ENCODE results near the gene PRODH2. TPM values are rescaled to one million over a fixed set of nuclear protein-coding genes. Genes with fewer than 3 reads are reported as not detected.

The PRODH2 gene
- total and polyA plus RNA-seq, 2 of the 13 experiments (the other 11 are each of a cell fraction or from before 2014, with no cell fraction given), result 86.7 to 118 TPM

GRCh38 chr19:35780058-35780457 is 32.6 kb downstream of the PRODH2 start:
- WGBS (ENCODE audit: low lambda C conversion rate), result 96% methylated on average over 13 of the region's 16 CpGs
- Histone ChIP-seq H3K4me2 (ENCODE audit: low read depth, low read length) (no peak overlapping the region), H3K9me3 (ENCODE audit: low read length) (no peaks in the 10 kb centered on the region), H4K20me1 (ENCODE audit: insufficient read depth, low read length) (no peaks in the 10 kb centered on the region), H3K4me1 (ENCODE audit: insufficient read depth, low read length) (peaks cover 38% of the 10 kb centered on the region), H3K79me2 (ENCODE audit: insufficient read depth, low read length) (no peaks in the 10 kb centered on the region), H3K27me3 (ENCODE audit: control insufficient read depth in 1 of 2, insufficient read depth in 2 of 2, low read length in 2 of 2) (no peaks in the 10 kb centered on the region), H3K4me3 (replicated peaks in 1 of 3; ENCODE audit: insufficient read depth in 1 of 3, low read depth in 2 of 3, low read length in 3 of 3) (no peak overlapping the region), H3K36me3 (replicated peaks in 1 of 2; ENCODE audit: control insufficient read depth in 1 of 2, insufficient read depth in 2 of 2, low read length in 2 of 2) (peaks cover 0 to 2% of the 10 kb centered on the region in 2 experiments; a peak in 2 of 5 replicates), H2AFZ (ENCODE audit: low read length) (no peak overlapping the region), H3K27ac (ENCODE audit: extremely low read length, insufficient read depth, low read length) (no peak overlapping the region), H3K9ac (ENCODE audit: insufficient read depth, low read depth, low read length) (no peak overlapping the region)
- ATAC-seq (no peak), DNase-seq (ENCODE audit: low spot score) (no peak), FAIRE-seq (no peak)
- TF ChIP-seq MED13 (CRISPR knock-in tag; IDR thresholded peaks at IDR 0.05) (no peak), ZEB1 (IDR thresholded peaks at IDR 0.05; ENCODE audit: insufficient replicate concordance, low read depth) (no peak), ZNF766 (CRISPR knock-in tag; IDR thresholded peaks at IDR 0.05; ENCODE audit: borderline replicate concordance) (no peak), ATF4 (CRISPR knock-in tag; IDR thresholded peaks at IDR 0.05) (no peak), THYN1 (CRISPR knock-in tag; IDR thresholded peaks at IDR 0.05; ENCODE audit: borderline replicate concordance, low read depth) (no peak), ZNF678 (CRISPR knock-in tag; IDR thresholded peaks at IDR 0.05) (no peak), ZNF883 (CRISPR knock-in tag; IDR thresholded peaks at IDR 0.05; ENCODE audit: not compliant biosample characterization) (no peak)
- BruUV-seq (replicated peaks), result no TSS peak
- intact Hi-C loops (cut with micrococcal nuclease; ENCODE audit: unreplicated experiment) (no loop called here), in situ Hi-C loops (cut with HindIII; ENCODE audit: extremely low pct_ligation_motif_present, low pct_unique_long_range_greater_than_20kb) (no loop called here)
- ChIA-PET CTCF (ENCODE audit: low intra/inter-chr PET ratio, low total read pairs) (no interaction called here), POLR2A (no interaction called here)

- peaks cover 0 to 2% of the 10 kb centered on the region in 2 experiments; a peak in 2 of 5 replicates for H3K36me3 ChIP-seq (replicated peaks in 1 of 2; ENCODE audit: control insufficient read depth in 1 of 2, insufficient read depth in 2 of 2, low read length in 2 of 2)
- intact Hi-C loops (cut with micrococcal nuclease; ENCODE audit: unreplicated experiment), result loop anchor here (5.0 kb wide), 1 partner anchor 33 kb away; the partner anchor contains the start of gene PRODH2
- no TSS peak for BruUV-seq (replicated peaks)
- TF ChIP-seq HNRNPL (IDR thresholded peaks at IDR 0.05; ENCODE audit: low read depth, low read length) (no peak), ZSCAN29 (CRISPR knock-in tag; conservative IDR thresholded peaks at IDR 0.05) (no peak)
- TF ChIP-seq, protein P1, sequence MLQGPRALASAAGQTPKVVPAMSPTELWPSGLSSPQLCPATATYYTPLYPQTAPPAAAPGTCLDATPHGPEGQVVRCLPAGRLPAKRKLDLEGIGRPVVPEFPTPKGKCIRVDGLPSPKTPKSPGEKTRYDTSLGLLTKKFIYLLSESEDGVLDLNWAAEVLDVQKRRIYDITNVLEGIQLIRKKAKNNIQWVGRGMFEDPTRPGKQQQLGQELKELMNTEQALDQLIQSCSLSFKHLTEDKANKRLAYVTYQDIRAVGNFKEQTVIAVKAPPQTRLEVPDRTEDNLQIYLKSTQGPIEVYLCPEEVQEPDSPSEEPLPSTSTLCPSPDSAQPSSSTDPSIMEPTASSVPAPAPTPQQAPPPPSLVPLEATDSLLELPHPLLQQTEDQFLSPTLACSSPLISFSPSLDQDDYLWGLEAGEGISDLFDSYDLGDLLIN (CRISPR knock-in tag; IDR thresholded peaks at IDR 0.05; ENCODE audit: borderline replicate concordance), result no peak
- TF ChIP-seq, protein P2, sequence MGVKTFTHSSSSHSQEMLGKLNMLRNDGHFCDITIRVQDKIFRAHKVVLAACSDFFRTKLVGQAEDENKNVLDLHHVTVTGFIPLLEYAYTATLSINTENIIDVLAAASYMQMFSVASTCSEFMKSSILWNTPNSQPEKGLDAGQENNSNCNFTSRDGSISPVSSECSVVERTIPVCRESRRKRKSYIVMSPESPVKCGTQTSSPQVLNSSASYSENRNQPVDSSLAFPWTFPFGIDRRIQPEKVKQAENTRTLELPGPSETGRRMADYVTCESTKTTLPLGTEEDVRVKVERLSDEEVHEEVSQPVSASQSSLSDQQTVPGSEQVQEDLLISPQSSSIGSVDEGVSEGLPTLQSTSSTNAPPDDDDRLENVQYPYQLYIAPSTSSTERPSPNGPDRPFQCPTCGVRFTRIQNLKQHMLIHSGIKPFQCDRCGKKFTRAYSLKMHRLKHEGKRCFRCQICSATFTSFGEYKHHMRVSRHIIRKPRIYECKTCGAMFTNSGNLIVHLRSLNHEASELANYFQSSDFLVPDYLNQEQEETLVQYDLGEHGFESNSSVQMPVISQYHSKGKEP (CRISPR knock-in tag; IDR thresholded peaks at IDR 0.05), result no peak
Observed at GRCh38 chr19:35779033-35779432, 33.6 kb downstream of the PRODH2 start.

More at GRCh38 chr19:35779033-35779432, 33.6 kb downstream of the PRODH2 start:
- WGBS (ENCODE audit: low lambda C conversion rate), result 94% methylated on average over 8 of the region's 8 CpGs
- Histone ChIP-seq H3K27me3 (ENCODE audit: control insufficient read depth in 1 of 2, insufficient read depth in 2 of 2, low read length in 2 of 2) (no peaks in the 10 kb centered on the region), H3K9ac (ENCODE audit: insufficient read depth, low read depth, low read length) (no peak overlapping the region), H2AFZ (ENCODE audit: low read length) (no peak overlapping the region), H3K79me2 (ENCODE audit: insufficient read depth, low read length) (no peaks in the 10 kb centered on the region), H4K20me1 (ENCODE audit: insufficient read depth, low read length) (no peaks in the 10 kb centered on the region), H3K9me3 (ENCODE audit: low read length) (no peaks in the 10 kb centered on the region), H3K27ac (ENCODE audit: extremely low read length, insufficient read depth, low read length) (no peak overlapping the region), H3K4me2 (ENCODE audit: low read depth, low read length) (no peak overlapping the region), H3K4me1 (ENCODE audit: insufficient read depth, low read length) (peaks cover 47% of the 10 kb centered on the region), H3K4me3 (replicated peaks in 1 of 3; ENCODE audit: insufficient read depth in 1 of 3, low read depth in 2 of 3, low read length in 3 of 3) (no peak overlapping the region)
- POLR2A ChIA-PET, result no interaction called here
- CTCF ChIA-PET (ENCODE audit: low intra/inter-chr PET ratio, low total read pairs), result no interaction called here
- no peak for FAIRE-seq
- no peak for ATAC-seq
- in situ Hi-C loops (cut with HindIII; ENCODE audit: extremely low pct_ligation_motif_present, low pct_unique_long_range_greater_than_20kb), result no loop called here
- no peak for DNase-seq (ENCODE audit: low spot score)
